ENCODE data around the gene WTIP.
"Not testable (repeated sequence)": the region's sequence is repeated elsewhere in the genome, so short reads cannot be mapped to it uniquely, and the experiment has no call there.

- not testable (repeated sequence) for TF ChIP-seq CTCF, POLR2A (IDR thresholded peaks at IDR 0.05)
Measured at GRCh38 chr19:34510904-34511303, 29.3 kb downstream of the WTIP start.

Data from adrenal gland (tissue), 5 donors.